ENCODE data around the gene MAP3K4. TPM values are rescaled to one million over a fixed set of nuclear protein-coding genes. Genes with fewer than 3 reads are reported as not detected.

Gene MAP3K4
- total RNA-seq, 1 experiment from 2014 or later: 41.1 TPM

- no peak for DNase-seq
- H3K27me3 ChIP-seq (ENCODE audit: control insufficient read depth, insufficient read depth, low read length): no peaks in the 10 kb centered on the region
- no peak overlapping the region for H3K4me3 ChIP-seq (ENCODE audit: insufficient read depth, low read depth, low read length)
- H3K36me3 ChIP-seq (replicated peaks; ENCODE audit: control insufficient read depth, insufficient read depth, low read length): no peaks in the 10 kb centered on the region
These were observed 40.3 kb downstream of the MAP3K4 start for GRCh38 chr6:161031721-161032495.

- no peak for DNase-seq
- H3K27me3 ChIP-seq (ENCODE audit: control insufficient read depth, insufficient read depth, low read length): no peaks in the 10 kb centered on the region
- H3K4me3 ChIP-seq (ENCODE audit: insufficient read depth, low read depth, low read length): no peak overlapping the region
- H3K36me3 ChIP-seq (replicated peaks; ENCODE audit: control insufficient read depth, insufficient read depth, low read length): no peaks in the 10 kb centered on the region
These were observed 42.1 kb downstream of the MAP3K4 start for GRCh38 chr6:161033667-161034066.

- H3K27me3 ChIP-seq (ENCODE audit: control insufficient read depth, insufficient read depth, low read length): no peaks in the 10 kb centered on the region
- DNase-seq: peak; percentile 17
- H3K4me3 ChIP-seq (ENCODE audit: insufficient read depth, low read depth, low read length): no peak overlapping the region
- H3K36me3 ChIP-seq (replicated peaks; ENCODE audit: control insufficient read depth, insufficient read depth, low read length): no peaks in the 10 kb centered on the region
These were observed 43.8 kb downstream of the MAP3K4 start for GRCh38 chr6:161035182-161035980.

GRCh38 chr6:161035981-161036263, 44.4 kb downstream of the MAP3K4 start:
- Histone ChIP-seq H3K27me3 (ENCODE audit: control insufficient read depth, insufficient read depth, low read length) (no peaks in the 10 kb centered on the region), H3K4me3 (ENCODE audit: insufficient read depth, low read depth, low read length) (no peak overlapping the region), H3K36me3 (replicated peaks; ENCODE audit: control insufficient read depth, insufficient read depth, low read length) (no peaks in the 10 kb centered on the region; the same call in 1 of the 2 replicates)
- no peak for DNase-seq

- H3K36me3 ChIP-seq (replicated peaks; ENCODE audit: control insufficient read depth, insufficient read depth, low read length): peaks cover 2% of the 10 kb centered on the region
- DNase-seq: no peak
- no peak overlapping the region for H3K4me3 ChIP-seq (ENCODE audit: insufficient read depth, low read depth, low read length)
- H3K27me3 ChIP-seq (ENCODE audit: control insufficient read depth, insufficient read depth, low read length): no peaks in the 10 kb centered on the region
These were observed 46.3 kb downstream of the MAP3K4 start for GRCh38 chr6:161037873-161038228.

GRCh38 chr6:161038229-161039031, 46.9 kb downstream of the MAP3K4 start:
- no peak for DNase-seq
- Histone ChIP-seq H3K27me3 (ENCODE audit: control insufficient read depth, insufficient read depth, low read length) (no peaks in the 10 kb centered on the region), H3K36me3 (replicated peaks; ENCODE audit: control insufficient read depth, insufficient read depth, low read length) (peaks cover 2% of the 10 kb centered on the region), H3K4me3 (ENCODE audit: insufficient read depth, low read depth, low read length) (no peak overlapping the region)

GRCh38 chr6:161041274-161041673, 49.7 kb downstream of the MAP3K4 start:
- Histone ChIP-seq H3K27me3 (ENCODE audit: control insufficient read depth, insufficient read depth, low read length) (no peaks in the 10 kb centered on the region), H3K36me3 (replicated peaks; ENCODE audit: control insufficient read depth, insufficient read depth, low read length) (peaks cover 2% of the 10 kb centered on the region), H3K4me3 (ENCODE audit: insufficient read depth, low read depth, low read length) (no peak overlapping the region)
- DNase-seq: no peak

- peaks cover 2% of the 10 kb centered on the region for H3K36me3 ChIP-seq (replicated peaks; ENCODE audit: control insufficient read depth, insufficient read depth, low read length)
- no peak for DNase-seq
- no peak overlapping the region for H3K4me3 ChIP-seq (ENCODE audit: insufficient read depth, low read depth, low read length)
These were observed 52.8 kb downstream of the MAP3K4 start for GRCh38 chr6:161044335-161044734.

GRCh38 chr6:161048641-161049040, 57.1 kb downstream of the MAP3K4 start:
- no peaks in the 10 kb centered on the region for H3K27me3 ChIP-seq (ENCODE audit: control insufficient read depth, insufficient read depth, low read length)
- no peak overlapping the region for H3K4me3 ChIP-seq (ENCODE audit: insufficient read depth, low read depth, low read length)
- DNase-seq: no peak
- no peaks in the 10 kb centered on the region for H3K36me3 ChIP-seq (replicated peaks; ENCODE audit: control insufficient read depth, insufficient read depth, low read length)

More at GRCh38 chr6:161044335-161044734, 52.8 kb downstream of the MAP3K4 start:
- H3K27me3 ChIP-seq (ENCODE audit: control insufficient read depth, insufficient read depth, low read length): no peaks in the 10 kb centered on the region

GRCh38 chr6:161050134-161050765, 58.7 kb downstream of the MAP3K4 start:
- no peaks in the 10 kb centered on the region for H3K27me3 ChIP-seq (ENCODE audit: control insufficient read depth, insufficient read depth, low read length)
- H3K36me3 ChIP-seq (replicated peaks; ENCODE audit: control insufficient read depth, insufficient read depth, low read length): no peaks in the 10 kb centered on the region
- DNase-seq: no peak
- H3K4me3 ChIP-seq (ENCODE audit: insufficient read depth, low read depth, low read length): no peak overlapping the region

GRCh38 chr6:161053103-161053502, 61.5 kb downstream of the MAP3K4 start:
- no peaks in the 10 kb centered on the region for H3K36me3 ChIP-seq (replicated peaks; ENCODE audit: control insufficient read depth, insufficient read depth, low read length)
- DNase-seq: no peak

GRCh38 chr6:161054876-161055275, 63.3 kb downstream of the MAP3K4 start:
- no peak for DNase-seq
- no peak overlapping the region for H3K4me3 ChIP-seq (ENCODE audit: insufficient read depth, low read depth, low read length)
- H3K27me3 ChIP-seq (ENCODE audit: control insufficient read depth, insufficient read depth, low read length): no peaks in the 10 kb centered on the region
- no peaks in the 10 kb centered on the region for H3K36me3 ChIP-seq (replicated peaks; ENCODE audit: control insufficient read depth, insufficient read depth, low read length)

More at GRCh38 chr6:161053103-161053502, 61.5 kb downstream of the MAP3K4 start:
- no peak overlapping the region for H3K4me3 ChIP-seq (ENCODE audit: insufficient read depth, low read depth, low read length)
- H3K27me3 ChIP-seq (ENCODE audit: control insufficient read depth, insufficient read depth, low read length): no peaks in the 10 kb centered on the region

- no peaks in the 10 kb centered on the region for H3K27me3 ChIP-seq (ENCODE audit: control insufficient read depth, insufficient read depth, low read length)
- H3K4me3 ChIP-seq (ENCODE audit: insufficient read depth, low read depth, low read length): no peak overlapping the region
- no peak for DNase-seq
- no peaks in the 10 kb centered on the region for H3K36me3 ChIP-seq (replicated peaks; ENCODE audit: control insufficient read depth, insufficient read depth, low read length)
These were observed 64.9 kb downstream of the MAP3K4 start for GRCh38 chr6:161056451-161056850.

Measured in H7 (cell line).